HEK293 (cell line): ENCODE data around the gene HBA1.
A peak's percentile ranks its signal among the peaks of the same experiment; 100 is the strongest.

Experiments
- CTCF ChIA-PET: fragments of 350-600 bp; formaldehyde crosslinking; extraction: SDS; loops from one replicate; lab custom pipeline; 2021; ENCODE audit warnings: antibody characterized with exemption; lab: Yijun Ruan, JAX
- POLR2A ChIA-PET: fragments of 300-600 bp; formaldehyde crosslinking; extraction: SDS; loops from one replicate; lab custom pipeline; 2020; ENCODE audit warnings: antibody characterized with exemption, inconsistent platforms; lab: Yijun Ruan, JAX
- H3K27ac ChIP-seq: fragments of 200-500 bp; sonication (Bioruptor generic); 2 replicates; pipeline ENCODE4 v1.5.1; 2014; ENCODE audit warnings: low read depth, low read length, control low read depth, inconsistent platforms; ENCODE audit errors: extremely low read depth
- H3K36me3 ChIP-seq, 2 experiments: fragments of 200-500 bp in 1 of 2; sonication (Bioruptor generic) in 1 of 2; 1 replicate in 1 of 2; 2 replicates in 1 of 2; pipeline ENCODE4 v1.5.1; 2014 to 2017; ENCODE audit warnings: inconsistent platforms in 2 of 2, low read length in 2 of 2; ENCODE audit not compliant: control insufficient read depth in 2 of 2, insufficient read depth in 1 of 2
- H3K4me1 ChIP-seq: fragments of 200-500 bp; sonication (Bioruptor generic); 2 replicates; pipeline ENCODE4 v1.5.1; 2014; ENCODE audit warnings: mild to moderate bottlenecking, low read length, inconsistent platforms; ENCODE audit not compliant: control insufficient read depth, insufficient read depth
- H3K4me3 ChIP-seq: 2 replicates; pipeline ENCODE4 v1.5.1; 2011; ENCODE audit warnings: low read depth, mild to moderate bottlenecking, control low read depth, low read length, moderate library complexity
- H3K9me3 ChIP-seq: fragments of 200-500 bp; sonication (Bioruptor generic); 2 replicates; pipeline ENCODE4 v1.5.1; 2014; ENCODE audit warnings: low read depth, low read length, inconsistent platforms; ENCODE audit not compliant: control insufficient read depth, insufficient read depth
- ATF2 ChIP-seq: fragments of 450-650 bp; formaldehyde crosslinking; IDR thresholded peaks from 2 replicates; pipeline ENCODE4 v1.5.1; 2016; ENCODE audit warnings: missing biosample characterization, missing genetic modification characterization, low read depth
- BCL11A ChIP-seq: fragments of 450-650 bp; formaldehyde crosslinking; IDR thresholded peaks from 2 replicates; pipeline ENCODE4 v1.5.1; 2016; ENCODE audit warnings: low read depth, missing biosample characterization, missing genetic modification characterization
- EGR2 ChIP-seq: fragments of 450-650 bp; formaldehyde crosslinking; IDR thresholded peaks from 2 replicates; pipeline ENCODE4 v1.5.1; 2016; ENCODE audit warnings: low read depth, missing biosample characterization, missing genetic modification characterization
- GLI2 ChIP-seq: fragments of 450-650 bp; formaldehyde crosslinking; IDR thresholded peaks from 2 replicates; pipeline ENCODE4; 2017; ENCODE audit warnings: missing biosample characterization, missing genetic modification characterization, low read depth, borderline replicate concordance
- GLIS1 ChIP-seq: fragments of 450-650 bp; formaldehyde crosslinking; IDR thresholded peaks from 2 replicates; pipeline ENCODE4 v1.5.1; 2016; ENCODE audit warnings: missing biosample characterization, missing genetic modification characterization
- HIC1 ChIP-seq: fragments of 450-650 bp; formaldehyde crosslinking; IDR thresholded peaks from 2 replicates; pipeline ENCODE4 v1.5.1; 2016; ENCODE audit warnings: missing biosample characterization, missing genetic modification characterization
- INSM2 ChIP-seq: fragments of 450-650 bp; formaldehyde crosslinking; IDR thresholded peaks from 2 replicates; pipeline ENCODE4 v1.5.1; 2016; ENCODE audit warnings: missing biosample characterization, missing genetic modification characterization
- RBAK ChIP-seq: fragments of 450-650 bp; formaldehyde crosslinking; IDR thresholded peaks from 2 replicates; pipeline ENCODE4 v1.5.1; 2016; ENCODE audit warnings: missing biosample characterization, missing genetic modification characterization
- ZFHX2 ChIP-seq: fragments of 450-650 bp; formaldehyde crosslinking; conservative IDR thresholded peaks from 2 replicates; pipeline ENCODE4 v1.5.1; 2016; ENCODE audit warnings: missing biosample characterization, missing genetic modification characterization
- ZNF169 ChIP-seq: fragments of 450-650 bp; formaldehyde crosslinking; IDR thresholded peaks from 2 replicates; pipeline ENCODE4 v1.5.1; 2016; ENCODE audit warnings: missing biosample characterization, missing genetic modification characterization
- ZNF174 ChIP-seq: fragments of 450-650 bp; formaldehyde crosslinking; IDR thresholded peaks from 2 replicates; pipeline ENCODE4 v1.5.0; 2017; ENCODE audit warnings: missing biosample characterization, mild to moderate bottlenecking, missing genetic modification characterization
- ZNF274 ChIP-seq, 2 experiments: fragments of 200-500 bp in 1 of 2; fragments of 450-650 bp in 1 of 2; sonication (Bioruptor generic) in 1 of 2; formaldehyde crosslinking in 1 of 2; IDR thresholded peaks; 2 replicates each; pipeline versions ENCODE4 v1.5.1 to v1.6.1; 2014 to 2016; ENCODE audit warnings: borderline replicate concordance in 1 of 2, inconsistent platforms in 1 of 2, low read length in 1 of 2, missing biosample characterization in 1 of 2, missing genetic modification characterization in 1 of 2
- ZNF280D ChIP-seq: fragments of 450-650 bp; formaldehyde crosslinking; IDR thresholded peaks from 2 replicates; pipeline ENCODE4 v1.5.1; 2016; ENCODE audit warnings: missing biosample characterization, missing genetic modification characterization
- ZNF335 ChIP-seq: fragments of 450-650 bp; formaldehyde crosslinking; conservative IDR thresholded peaks from 2 replicates; pipeline ENCODE4 v1.5.1; 2016; ENCODE audit warnings: missing biosample characterization, missing genetic modification characterization
- ZNF391 ChIP-seq: fragments of 450-650 bp; formaldehyde crosslinking; IDR thresholded peaks from 2 replicates; pipeline ENCODE4 v1.5.1; 2016; ENCODE audit warnings: low read depth, missing biosample characterization, missing genetic modification characterization, borderline replicate concordance
- ZNF626 ChIP-seq: fragments of 450-650 bp; sonication (Bioruptor Pico); formaldehyde crosslinking; IDR thresholded peaks from 2 replicates; pipeline ENCODE4 v1.5.1; 2018; ENCODE audit warnings: missing biosample characterization, missing genetic modification characterization, inconsistent platforms
- ZNF645 ChIP-seq: fragments of 450-650 bp; formaldehyde crosslinking; IDR thresholded peaks from 2 replicates; pipeline ENCODE4; 2016; ENCODE audit warnings: missing biosample characterization, missing genetic modification characterization

Gene HBA1

GRCh38 chr16:191831-192230 lies 15.4 kb downstream of the HBA1 start:
- ChIA-PET CTCF (interaction anchor here (1.1 to 1.9 kb wide), 4 partner anchors 10 to 95 kb away, joined by 3 to 9 read pairs (median 7); no protein-coding TSS in a partner anchor), POLR2A (interaction anchor here (0.6 to 1.0 kb wide), 2 partner anchors 10 to 20 kb away, joined by 4 to 5 read pairs; no protein-coding TSS in a partner anchor)
- H3K36me3 ChIP-seq: peaks cover 53 to 95% of the 10 kb centered on the region in 2 experiments; a peak in 2 of 3 replicates
- H3K4me1 ChIP-seq: no peaks in the 10 kb centered on the region
- no peak overlapping the region for H3K27ac ChIP-seq
- H3K9me3 ChIP-seq: no peaks in the 10 kb centered on the region
- TF ChIP-seq BCL11A (tag by site-specific recombination): no peak
- no peak for TF ChIP-seq GLI2 (tag by site-specific recombination)
- TF ChIP-seq EGR2: peak; percentile 64
- TF ChIP-seq ZNF391 (tag by site-specific recombination): no peak
- peak; percentile 54 for TF ChIP-seq ZFHX2 (tag by site-specific recombination)
- no peak overlapping the region for H3K4me3 ChIP-seq

- POLR2A ChIA-PET: no interaction called here
- TF ChIP-seq RBAK (tag by site-specific recombination): no peak
- no peak for TF ChIP-seq ZNF280D (tag by site-specific recombination)
- no peak for TF ChIP-seq ZNF274 (IDR thresholded peaks at IDR 0.05; ENCODE audit: low read length)
- TF ChIP-seq ZNF274 (tag by site-specific recombination; IDR thresholded peaks at IDR 0.05; ENCODE audit: borderline replicate concordance): no peak
- TF ChIP-seq, all 188 proteins: peak for 0
- H3K27ac ChIP-seq: no peak overlapping the region
- CTCF ChIA-PET: interaction anchor here (1.0 to 1.6 kb wide), 3 partner anchors 11 to 96 kb away, joined by 3 to 6 read pairs (median 6); no protein-coding TSS in a partner anchor
- H3K36me3 ChIP-seq: peaks cover 59 to 96% of the 10 kb centered on the region in 2 experiments
- H3K9me3 ChIP-seq: no peaks in the 10 kb centered on the region
- H3K4me1 ChIP-seq: no peaks in the 10 kb centered on the region
- H3K4me3 ChIP-seq: no peak overlapping the region
Observed at GRCh38 chr16:192686-193085, 16.2 kb downstream of the HBA1 start.

GRCh38 chr16:193441-193840 lies 17.0 kb downstream of the HBA1 start:
- H3K4me1 ChIP-seq: no peaks in the 10 kb centered on the region

More at GRCh38 chr16:193441-193840, 17.0 kb downstream of the HBA1 start:
- ChIA-PET CTCF (interaction anchor here (0.6 to 1.6 kb wide), 3 partner anchors 12 to 154 kb away, joined by 3 to 6 read pairs (median 6); no protein-coding TSS in a partner anchor), POLR2A (no interaction called here)
- H3K4me3 ChIP-seq: no peak overlapping the region
- no peak overlapping the region for H3K27ac ChIP-seq
- peaks cover 65 to 97% of the 10 kb centered on the region in 2 experiments for H3K36me3 ChIP-seq
- H3K9me3 ChIP-seq: no peaks in the 10 kb centered on the region
- no peak for TF ChIP-seq ZNF174 (tag by site-specific recombination)
- TF ChIP-seq ZNF335 (tag by site-specific recombination): no peak
- no peak for TF ChIP-seq GLIS1 (tag by site-specific recombination)
- TF ChIP-seq ZNF626 (tag by site-specific recombination): no peak
- no peak for TF ChIP-seq ATF2 (tag by site-specific recombination)
- no peak for TF ChIP-seq HIC1
- no peak for TF ChIP-seq ZNF169
- TF ChIP-seq ZNF645 (tag by site-specific recombination): no peak
- TF ChIP-seq INSM2: no peak
- TF ChIP-seq, all 188 proteins: peak for 0
